ENCODE data around the gene VASH2. TPM values are rescaled to one million over a fixed set of nuclear protein-coding genes. Genes with fewer than 3 reads are reported as not detected.
A peak's percentile ranks its signal among the peaks of the same experiment; 100 is the strongest.

VASH2 gene
- total RNA-seq, 1 experiment from 2014 or later: not detected

- POLR2A ChIA-PET: interaction anchor here (0.6 kb wide), 1 partner anchor 193 kb away, joined by 3 read pairs; the partner anchor contains the start of genes NSL1 and TATDN3
- no TSS peak for BruUV-seq (replicated peaks)
These were observed 34.4 kb downstream of the VASH2 start for GRCh38 chr1:212984522-212985291.

GRCh38 chr1:212986551-212986950, 36.2 kb downstream of the VASH2 start:
- Mint-ChIP-seq H3K4me3 (ENCODE audit: unreplicated experiment) (no peak overlapping the region), H3K27ac (ENCODE audit: low read depth, unreplicated experiment) (no peak overlapping the region), H3K36me3 (ENCODE audit: insufficient read depth, unreplicated experiment) (peaks cover 35% of the 10 kb centered on the region), H3K9me3 (ENCODE audit: unreplicated experiment) (no peaks in the 10 kb centered on the region), H3K27me3 (ENCODE audit: insufficient read depth, unreplicated experiment) (no peaks in the 10 kb centered on the region), H3K4me1 (ENCODE audit: insufficient read depth, unreplicated experiment) (peaks cover 9% of the 10 kb centered on the region)
- intact Hi-C loops (cut with micrococcal nuclease): no loop called here
- POLR2A ChIA-PET: interaction anchor here (0.6 to 2.2 kb wide), 6 partner anchors 8 to 439 kb away, joined by 3 to 6 read pairs (median 4); no protein-coding TSS in a partner anchor
- TF ChIP-seq, protein P1, sequence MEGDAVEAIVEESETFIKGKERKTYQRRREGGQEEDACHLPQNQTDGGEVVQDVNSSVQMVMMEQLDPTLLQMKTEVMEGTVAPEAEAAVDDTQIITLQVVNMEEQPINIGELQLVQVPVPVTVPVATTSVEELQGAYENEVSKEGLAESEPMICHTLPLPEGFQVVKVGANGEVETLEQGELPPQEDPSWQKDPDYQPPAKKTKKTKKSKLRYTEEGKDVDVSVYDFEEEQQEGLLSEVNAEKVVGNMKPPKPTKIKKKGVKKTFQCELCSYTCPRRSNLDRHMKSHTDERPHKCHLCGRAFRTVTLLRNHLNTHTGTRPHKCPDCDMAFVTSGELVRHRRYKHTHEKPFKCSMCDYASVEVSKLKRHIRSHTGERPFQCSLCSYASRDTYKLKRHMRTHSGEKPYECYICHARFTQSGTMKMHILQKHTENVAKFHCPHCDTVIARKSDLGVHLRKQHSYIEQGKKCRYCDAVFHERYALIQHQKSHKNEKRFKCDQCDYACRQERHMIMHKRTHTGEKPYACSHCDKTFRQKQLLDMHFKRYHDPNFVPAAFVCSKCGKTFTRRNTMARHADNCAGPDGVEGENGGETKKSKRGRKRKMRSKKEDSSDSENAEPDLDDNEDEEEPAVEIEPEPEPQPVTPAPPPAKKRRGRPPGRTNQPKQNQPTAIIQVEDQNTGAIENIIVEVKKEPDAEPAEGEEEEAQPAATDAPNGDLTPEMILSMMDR (IDR thresholded peaks at IDR 0.05; ENCODE audit: unreplicated experiment): no peak
- no TSS peak for BruUV-seq (replicated peaks)
- DNase-seq (ENCODE audit: unreplicated experiment): no peak
- CTCF ChIA-PET: interaction anchor here (0.6 to 4.6 kb wide), 7 partner anchors 10 to 1282 kb away, joined by 3 to 76 read pairs (median 4); no protein-coding TSS in a partner anchor

More at GRCh38 chr1:212984522-212985291, 34.4 kb downstream of the VASH2 start:
- CTCF ChIA-PET: interaction anchor here (0.8 to 4.6 kb wide), 6 partner anchors 12 to 171 kb away, joined by 3 to 76 read pairs (median 4); no protein-coding TSS in a partner anchor
- Mint-ChIP-seq H3K9me3 (ENCODE audit: unreplicated experiment) (no peaks in the 10 kb centered on the region), H3K4me3 (ENCODE audit: unreplicated experiment) (no peak overlapping the region), H3K27me3 (ENCODE audit: insufficient read depth, unreplicated experiment) (no peaks in the 10 kb centered on the region), H3K36me3 (ENCODE audit: insufficient read depth, unreplicated experiment) (peaks cover 17% of the 10 kb centered on the region), H3K27ac (ENCODE audit: low read depth, unreplicated experiment) (no peak overlapping the region), H3K4me1 (ENCODE audit: insufficient read depth, unreplicated experiment) (peaks cover 9% of the 10 kb centered on the region)
- DNase-seq (ENCODE audit: unreplicated experiment): no peak
- intact Hi-C loops (cut with micrococcal nuclease): no loop called here
- TF ChIP-seq, protein P1 (IDR thresholded peaks at IDR 0.05; ENCODE audit: unreplicated experiment): no peak

GRCh38 chr1:212987702-212988322, 37.5 kb downstream of the VASH2 start:
- H3K4me1 Mint-ChIP-seq (ENCODE audit: insufficient read depth, unreplicated experiment): peaks cover 9% of the 10 kb centered on the region
- CTCF ChIA-PET: interaction anchor here (0.6 to 4.6 kb wide), 10 partner anchors 8 to 518 kb away, joined by 3 to 76 read pairs (median 4); no protein-coding TSS in a partner anchor

More at GRCh38 chr1:212987702-212988322, 37.5 kb downstream of the VASH2 start:
- Mint-ChIP-seq H3K36me3 (ENCODE audit: insufficient read depth, unreplicated experiment) (peaks cover 48% of the 10 kb centered on the region), H3K9me3 (ENCODE audit: unreplicated experiment) (no peaks in the 10 kb centered on the region), H3K27me3 (ENCODE audit: insufficient read depth, unreplicated experiment) (no peaks in the 10 kb centered on the region), H3K27ac (ENCODE audit: low read depth, unreplicated experiment) (peak overlapping the region; percentile 22), H3K4me3 (ENCODE audit: unreplicated experiment) (no peak overlapping the region)
- peak; percentile 74 for DNase-seq (ENCODE audit: unreplicated experiment)
- intact Hi-C loops (cut with micrococcal nuclease): no loop called here
- TF ChIP-seq, protein P1 (IDR thresholded peaks at IDR 0.05; ENCODE audit: unreplicated experiment): no peak
- BruUV-seq (replicated peaks): no TSS peak
- POLR2A ChIA-PET: interaction anchor here (0.7 to 2.2 kb wide), 6 partner anchors 11 to 379 kb away, joined by 3 to 6 read pairs (median 4); partner anchors contain the start of genes ATF3, NSL1 and TATDN3

All from MCF 10A (cell line).